HCT116 (cell line): Measurements from ENCODE around the gene NCAN. TPM values are rescaled to one million over a fixed set of nuclear protein-coding genes. Genes with fewer than 3 reads are reported as not detected.

Experiments
- ATAC-seq: fragments of 200-7000 bp; cut with Tn5 transposase; 2 replicates; pipeline ENCODE4 v1.9.1; 2020; ENCODE audit warnings: mild to moderate bottlenecking, moderate library complexity
- BruUV-seq: library from RNA; stranded (reverse); fragments of 400-500 nt; replicated peaks from 2 replicates; lab custom pipeline; 2021; lab: Mats Ljungman, UMichigan
- CTCF ChIA-PET: fragments of 300-600 bp; sonication (Branson Sonifier 250); formaldehyde crosslinking; loops from one replicate; lab custom pipeline; 2021; ENCODE audit warnings: antibody characterized with exemption; lab: Charles Lee
- POLR2A ChIA-PET: fragments of 300-600, 350-600 bp; sonication (Branson Sonifier 250); formaldehyde crosslinking; loops from one replicate; lab custom pipeline; 2021; ENCODE audit warnings: antibody characterized with exemption; lab: Charles Lee
- RAD21 ChIA-PET, 2 experiments: fragments of 300-600 bp; sonication (Branson Sonifier 250); formaldehyde crosslinking; loops; one replicate each; lab custom pipeline; 2023; ENCODE audit warnings: low total read pairs in 2 of 2; ENCODE audit not compliant: uncharacterized antibody in 2 of 2, unreplicated experiment in 2 of 2, low non-redundant PET in 1 of 2; lab: Charles Lee
- DNase-seq: peaks from one replicate; pipeline ENCODE4 v3.0.0-alpha.2; 2010; ENCODE audit warnings: low read depth, low spot score
- H2AFZ ChIP-seq: fragments of 200-600 bp; shearing (Covaris generic), sonication (generic); 2 replicates; pipeline ENCODE4 v1.6.1; 2017; ENCODE audit warnings: low read depth, mixed run types, mixed read lengths, antibody characterized with exemption, low read length; ENCODE audit not compliant: poor library complexity, severe bottlenecking
- H3K27ac ChIP-seq: 2 replicates; pipeline ENCODE4 v1.5.1; 2012; ENCODE audit warnings: low read depth, low read length
- H3K27me3 ChIP-seq: fragments of 200-600 bp; sonication (generic); 2 replicates; pipeline ENCODE4 v1.6.1; 2016; ENCODE audit warnings: mixed run types, low read length, mixed read lengths; ENCODE audit not compliant: insufficient read depth
- H3K36me3 ChIP-seq, 2 experiments: fragments of 200-500 bp in 1 of 2; fragments of 200-600 bp in 1 of 2; sonication (Bioruptor generic) in 1 of 2; sonication (generic) in 1 of 2; 2 replicates each; pipeline versions ENCODE4 v1.5.1 to v1.6.1; 2014 to 2016; ENCODE audit warnings: low read length in 2 of 2, inconsistent platforms in 1 of 2, mixed read lengths in 1 of 2, mixed run types in 1 of 2; ENCODE audit not compliant: insufficient read depth in 2 of 2, control insufficient read depth in 1 of 2
- H3K4me1 ChIP-seq, 2 experiments: fragments of 200-600 bp in 1 of 2; sonication (generic) in 1 of 2; 2 replicates each; pipeline versions ENCODE4 v1.5.1 to v1.6.1; 2012 to 2017; ENCODE audit warnings: low read length in 2 of 2, inconsistent platforms in 1 of 2, mild to moderate bottlenecking in 1 of 2, mixed read lengths in 1 of 2, mixed run types in 1 of 2, moderate library complexity in 1 of 2; ENCODE audit not compliant: insufficient read depth in 2 of 2, control insufficient read depth in 1 of 2
- H3K4me2 ChIP-seq: fragments of 200-600 bp; sonication (generic); 2 replicates; pipeline ENCODE4 v1.6.1; 2017; ENCODE audit warnings: mixed run types, low read length, mixed read lengths
- H3K4me3 ChIP-seq, 2 experiments: fragments of 200-600 bp in 1 of 2; sonication (generic) in 1 of 2; replicated peaks in 1 of 2; 2 replicates each; pipeline ENCODE4 v1.5.1; 2011 to 2016; ENCODE audit warnings: low read length in 2 of 2, control low read depth in 1 of 2, low read depth in 1 of 2, mild to moderate bottlenecking in 1 of 2, mixed read lengths in 1 of 2, mixed run types in 1 of 2
- H3K79me2 ChIP-seq: fragments of 200-600 bp; sonication (generic); 2 replicates; pipeline ENCODE4 v1.6.1; 2017; ENCODE audit warnings: mild to moderate bottlenecking, mixed run types, low read length, moderate library complexity, mixed read lengths; ENCODE audit not compliant: insufficient read depth
- H3K9ac ChIP-seq: fragments of 200-600 bp; sonication (generic); 2 replicates; pipeline ENCODE4 v1.6.1; 2016; ENCODE audit warnings: low read length, mixed read lengths
- H3K9me2 ChIP-seq: fragments of 200-600 bp; sonication (generic), shearing (Covaris generic); 2 replicates; pipeline ENCODE4 v1.6.1; 2017; ENCODE audit warnings: mixed run types, mild to moderate bottlenecking, moderate library complexity; ENCODE audit not compliant: insufficient read depth
- H3K9me3 ChIP-seq, 2 experiments: fragments of 200-500 bp in 1 of 2; fragments of 200-600 bp in 1 of 2; sonication (Bioruptor generic) in 1 of 2; sonication (generic) in 1 of 2; 2 replicates each; pipeline ENCODE4 v1.6.1; 2014 to 2017; ENCODE audit warnings: low read length in 2 of 2, mixed read lengths in 2 of 2, inconsistent platforms in 1 of 2, low read depth in 1 of 2, mild to moderate bottlenecking in 1 of 2, mixed run types in 1 of 2, moderate library complexity in 1 of 2; ENCODE audit not compliant: control insufficient read depth in 1 of 2, insufficient read depth in 1 of 2
- H4K20me1 ChIP-seq: fragments of 200-600 bp; sonication (generic), shearing (Covaris generic); 2 replicates; pipeline ENCODE4 v1.6.1; 2017; ENCODE audit warnings: mixed run types, mild to moderate bottlenecking, moderate library complexity; ENCODE audit not compliant: insufficient read depth
- CBX3 ChIP-seq: IDR thresholded peaks from 2 replicates; pipeline ENCODE4 v1.6.1; 2012; ENCODE audit warnings: low read depth
- CEBPB ChIP-seq: IDR thresholded peaks from 2 replicates; pipeline ENCODE4 v1.6.1; 2012; ENCODE audit warnings: low read depth
- EZH2 ChIP-seq: fragments of 200-600 bp; sonication (generic); IDR thresholded peaks from 2 replicates; pipeline ENCODE4 v1.6.1; 2017; ENCODE audit warnings: antibody characterized with exemption, mixed run types
- EZH2phosphoT487 ChIP-seq: fragments of 200-600 bp; IDR thresholded peaks from 2 replicates; pipeline ENCODE4 v1.6.1; 2018; ENCODE audit warnings: antibody characterized with exemption, borderline replicate concordance
- FOSL1 ChIP-seq: IDR thresholded peaks from 2 replicates; pipeline ENCODE4 v1.6.1; 2012; ENCODE audit warnings: low read depth
- JUND ChIP-seq: IDR thresholded peaks from 2 replicates; pipeline ENCODE4 v1.6.1; 2012
- POLR2A ChIP-seq: IDR thresholded peaks from 2 replicates; pipeline ENCODE4 v1.7.0; 2011; ENCODE audit warnings: borderline replicate concordance; ENCODE audit not compliant: insufficient read depth, insufficient read length; ENCODE audit errors: extremely low read depth
- REST ChIP-seq: IDR thresholded peaks from 2 replicates; pipeline ENCODE4 v1.6.1; 2012; ENCODE audit warnings: low read depth
- SIN3A ChIP-seq: IDR thresholded peaks from 2 replicates; pipeline ENCODE4 v1.6.1; 2012; ENCODE audit warnings: low read depth
- SRF ChIP-seq: IDR thresholded peaks from 2 replicates; pipeline ENCODE4 v1.6.1; 2012; ENCODE audit warnings: low read depth
- TCF7L2 ChIP-seq: IDR thresholded peaks from 2 replicates; pipeline ENCODE4 v1.7.0; 2011; ENCODE audit warnings: borderline replicate concordance, inconsistent platforms; ENCODE audit not compliant: insufficient read depth, insufficient read length; ENCODE audit errors: extremely low read depth
- YY1 ChIP-seq: IDR thresholded peaks from 2 replicates; pipeline ENCODE4 v1.6.1; 2011; ENCODE audit warnings: low read length, low read depth, moderate library complexity, mild to moderate bottlenecking; ENCODE audit not compliant: insufficient replicate concordance; ENCODE audit errors: extremely low read depth
- ZFX ChIP-seq: fragments of 450-650 bp; IDR thresholded peaks from 2 replicates; pipeline ENCODE4 v1.6.1; 2017
- intact Hi-C: fragments of 100-400 bp; cut with micrococcal nuclease; formaldehyde crosslinking; loops from 2 replicates; pipeline ENCODE4 v1.10.0; 2022
- total RNA-seq: library from RNA; stranded (reverse); gene quantifications from one replicate; pipeline ENCODE4 v1.2.1, GENCODE V29; 2021; ENCODE audit not compliant: unreplicated experiment
- TF ChIP-seq, protein P1 (sequence below): IDR thresholded peaks from 2 replicates; pipeline ENCODE4 v1.6.1; 2012
- TF ChIP-seq, protein P2 (sequence below): IDR thresholded peaks from 2 replicates; pipeline ENCODE4 v1.6.1; 2011; ENCODE audit warnings: mild to moderate bottlenecking, low read length, moderate library complexity; ENCODE audit not compliant: insufficient replicate concordance; ENCODE audit errors: extremely low read depth

Gene NCAN
- total RNA-seq, 1 experiment from 2014 or later, result 0.07 TPM

DNA sequence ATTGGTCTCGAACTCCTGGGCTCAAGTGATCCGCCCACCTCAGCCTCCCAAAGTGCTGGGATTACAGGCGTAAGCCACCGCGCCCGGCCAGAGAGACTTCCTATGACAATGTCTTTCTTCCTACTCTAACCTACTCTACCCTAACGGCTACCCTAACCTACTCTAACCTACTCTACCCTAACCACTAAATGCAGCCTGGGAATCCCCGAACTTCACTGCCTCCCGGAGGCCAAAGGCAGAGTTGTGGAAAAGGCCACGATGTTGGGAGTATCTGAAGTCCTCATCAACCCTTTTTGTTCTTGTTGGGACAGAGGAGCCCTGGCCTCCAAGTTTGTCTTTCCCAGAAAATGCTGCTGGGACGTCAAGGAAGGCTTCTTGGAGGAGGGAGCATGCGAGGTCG, 7.6 kb upstream of the NCAN start:
- no peak for DNase-seq
- Histone ChIP-seq H3K9me3 (no peaks in the 10 kb centered on the region), H4K20me1 (no peaks in the 10 kb centered on the region), H3K79me2 (peaks cover 22% of the 10 kb centered on the region), H2AFZ (no peak overlapping the region), H3K9me2 (no peaks in the 10 kb centered on the region), H3K27ac (no peak overlapping the region; the same call in 1 of the 2 replicates), H3K4me2 (no peak overlapping the region), H3K4me1 (peaks cover 10 to 36% of the 10 kb centered on the region in 2 experiments; a peak in 3 of 4 replicates), H3K36me3 (peaks cover 3 to 8% of the 10 kb centered on the region in 2 experiments; a peak in 1 of 4 replicates), H3K9ac (no peak overlapping the region), H3K27me3 (no peaks in the 10 kb centered on the region), H3K4me3 (no peak overlapping the region)
- RAD21 ChIA-PET, result no interaction called here
- no TSS peak for BruUV-seq
- POLR2A ChIA-PET, result interaction anchor here (1.6 kb wide), 1 partner anchor 21 kb away, joined by 5 read pairs; no protein-coding TSS in a partner anchor
- CTCF ChIA-PET, result no interaction called here
- intact Hi-C loops, result no loop called here
- ATAC-seq, result no peak
- TF ChIP-seq ZFX, result no peak
- TF ChIP-seq CBX3, result no peak
- TF ChIP-seq REST, result no peak
- TF ChIP-seq, protein P1, sequence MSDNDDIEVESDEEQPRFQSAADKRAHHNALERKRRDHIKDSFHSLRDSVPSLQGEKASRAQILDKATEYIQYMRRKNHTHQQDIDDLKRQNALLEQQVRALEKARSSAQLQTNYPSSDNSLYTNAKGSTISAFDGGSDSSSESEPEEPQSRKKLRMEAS, result no peak
- TF ChIP-seq, protein P2, sequence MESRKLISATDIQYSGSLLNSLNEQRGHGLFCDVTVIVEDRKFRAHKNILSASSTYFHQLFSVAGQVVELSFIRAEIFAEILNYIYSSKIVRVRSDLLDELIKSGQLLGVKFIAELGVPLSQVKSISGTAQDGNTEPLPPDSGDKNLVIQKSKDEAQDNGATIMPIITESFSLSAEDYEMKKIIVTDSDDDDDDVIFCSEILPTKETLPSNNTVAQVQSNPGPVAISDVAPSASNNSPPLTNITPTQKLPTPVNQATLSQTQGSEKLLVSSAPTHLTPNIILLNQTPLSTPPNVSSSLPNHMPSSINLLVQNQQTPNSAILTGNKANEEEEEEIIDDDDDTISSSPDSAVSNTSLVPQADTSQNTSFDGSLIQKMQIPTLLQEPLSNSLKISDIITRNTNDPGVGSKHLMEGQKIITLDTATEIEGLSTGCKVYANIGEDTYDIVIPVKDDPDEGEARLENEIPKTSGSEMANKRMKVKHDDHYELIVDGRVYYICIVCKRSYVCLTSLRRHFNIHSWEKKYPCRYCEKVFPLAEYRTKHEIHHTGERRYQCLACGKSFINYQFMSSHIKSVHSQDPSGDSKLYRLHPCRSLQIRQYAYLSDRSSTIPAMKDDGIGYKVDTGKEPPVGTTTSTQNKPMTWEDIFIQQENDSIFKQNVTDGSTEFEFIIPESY, result no peak
- TF ChIP-seq JUND, result no peak
- TF ChIP-seq FOSL1, result no peak
- no peak for TF ChIP-seq TCF7L2
- no peak for TF ChIP-seq POLR2A
- TF ChIP-seq EZH2, result no peak
- TF ChIP-seq SIN3A, result no peak
- TF ChIP-seq YY1, result no peak
- TF ChIP-seq CEBPB, result no peak
- no peak for TF ChIP-seq SRF
- no peak for TF ChIP-seq EZH2phosphoT487
